ENCODE data around the gene CACNA2D4. TPM values are rescaled to one million over a fixed set of nuclear protein-coding genes. Genes with fewer than 3 reads are reported as not detected.

CACNA2D4 gene
- total and polyA plus RNA-seq, 2 of the 13 experiments (the other 11 are each of a cell fraction or from before 2014, with no cell fraction given) = 14.2 to 136 TPM

GRCh38 chr12:1882405-1882804 lies 36.0 kb downstream of the CACNA2D4 start:
- Histone ChIP-seq H3K4me3 (replicated peaks in 1 of 3; ENCODE audit: insufficient read depth in 1 of 3, low read depth in 2 of 3, low read length in 3 of 3) (no peak overlapping the region), H3K27me3 (ENCODE audit: control insufficient read depth in 1 of 2, insufficient read depth in 2 of 2, low read length in 2 of 2) (peaks cover 6 to 47% of the 10 kb centered on the region in 2 experiments), H3K36me3 (replicated peaks in 1 of 2; ENCODE audit: control insufficient read depth in 1 of 2, insufficient read depth in 2 of 2, low read length in 2 of 2) (no peaks in the 10 kb centered on the region), H3K4me1 (ENCODE audit: insufficient read depth, low read length) (peaks cover 40% of the 10 kb centered on the region), H2AFZ (ENCODE audit: low read length) (no peak overlapping the region), H3K9me3 (ENCODE audit: low read length) (no peaks in the 10 kb centered on the region), H3K79me2 (ENCODE audit: insufficient read depth, low read length) (no peaks in the 10 kb centered on the region), H3K27ac (ENCODE audit: extremely low read length, insufficient read depth, low read length) (no peak overlapping the region), H4K20me1 (ENCODE audit: insufficient read depth, low read length) (no peaks in the 10 kb centered on the region), H3K9ac (ENCODE audit: insufficient read depth, low read depth, low read length) (no peak overlapping the region), H3K4me2 (ENCODE audit: low read depth, low read length) (no peak overlapping the region)
- 29% methylated on average over 8 of the region's 8 CpGs for WGBS (ENCODE audit: low lambda C conversion rate)
- ChIA-PET POLR2A (no interaction called here), CTCF (ENCODE audit: low intra/inter-chr PET ratio, low total read pairs) (no interaction called here)
- in situ Hi-C loops (cut with HindIII; ENCODE audit: extremely low pct_ligation_motif_present, low pct_unique_long_range_greater_than_20kb) = no loop called here
- no peak for ATAC-seq
- intact Hi-C loops (cut with micrococcal nuclease; ENCODE audit: unreplicated experiment) = no loop called here
- no TSS peak for BruUV-seq (replicated peaks)
- FAIRE-seq = no peak
- TF ChIP-seq THAP9 (CRISPR knock-in tag; IDR thresholded peaks at IDR 0.05; ENCODE audit: borderline replicate concordance) = no peak
- TF ChIP-seq SP140L (CRISPR knock-in tag; IDR thresholded peaks at IDR 0.05; ENCODE audit: borderline replicate concordance) = no peak
- TF ChIP-seq JDP2 (CRISPR knock-in tag; IDR thresholded peaks at IDR 0.05; ENCODE audit: borderline replicate concordance) = no peak
- no peak for DNase-seq (ENCODE audit: low spot score)

DNA sequence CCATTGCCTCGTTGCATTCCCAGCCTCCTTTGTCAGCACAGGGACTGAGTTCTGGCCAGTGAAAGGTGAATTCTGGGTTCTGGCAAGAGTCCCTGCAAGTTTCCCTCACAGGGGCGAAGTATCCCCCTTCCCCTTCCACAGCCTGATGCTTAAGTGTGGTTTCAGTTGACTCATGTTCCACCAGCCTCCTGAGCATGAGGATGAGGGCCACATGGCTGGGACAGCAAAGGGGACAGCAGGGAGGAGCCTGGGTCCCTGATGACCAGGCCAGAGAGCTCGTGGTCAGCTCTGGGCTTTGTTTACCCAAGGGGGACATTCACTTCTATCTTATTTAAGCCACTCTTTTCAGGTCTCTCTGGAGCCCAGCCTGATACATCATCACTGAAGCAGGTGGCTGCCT lies 36.5 kb downstream of the CACNA2D4 start:
- no peak overlapping the region for H3K4me3 ChIP-seq (replicated peaks in 1 of 3; ENCODE audit: insufficient read depth in 1 of 3, low read depth in 2 of 3, low read length in 3 of 3)
- H3K9ac ChIP-seq (ENCODE audit: insufficient read depth, low read depth, low read length) = no peak overlapping the region
- no peak overlapping the region for H3K27ac ChIP-seq (ENCODE audit: extremely low read length, insufficient read depth, low read length)
- H3K36me3 ChIP-seq (replicated peaks in 1 of 2; ENCODE audit: control insufficient read depth in 1 of 2, insufficient read depth in 2 of 2, low read length in 2 of 2) = no peaks in the 10 kb centered on the region
- FAIRE-seq (no peak), DNase-seq (ENCODE audit: low spot score) (no peak), ATAC-seq (no peak)
- intact Hi-C loops (cut with micrococcal nuclease; ENCODE audit: unreplicated experiment) (no loop called here), in situ Hi-C loops (cut with HindIII; ENCODE audit: extremely low pct_ligation_motif_present, low pct_unique_long_range_greater_than_20kb) (no loop called here)
- H2AFZ ChIP-seq (ENCODE audit: low read length) = no peak overlapping the region
- H3K9me3 ChIP-seq (ENCODE audit: low read length) = no peaks in the 10 kb centered on the region
- no peaks in the 10 kb centered on the region for H3K79me2 ChIP-seq (ENCODE audit: insufficient read depth, low read length)
- no peaks in the 10 kb centered on the region for H4K20me1 ChIP-seq (ENCODE audit: insufficient read depth, low read length)
- peaks cover 6 to 46% of the 10 kb centered on the region in 2 experiments for H3K27me3 ChIP-seq (ENCODE audit: control insufficient read depth in 1 of 2, insufficient read depth in 2 of 2, low read length in 2 of 2)
- POLR2A ChIA-PET = no interaction called here
- TF ChIP-seq XBP1 (CRISPR knock-in tag; IDR thresholded peaks at IDR 0.05) (no peak), ZNF451 (CRISPR knock-in tag; IDR thresholded peaks at IDR 0.05) (no peak)
- H3K4me1 ChIP-seq (ENCODE audit: insufficient read depth, low read length) = peaks cover 45% of the 10 kb centered on the region
- no TSS peak for BruUV-seq (replicated peaks)
- WGBS (ENCODE audit: low lambda C conversion rate) = 0% methylated on average over 2 of the region's 3 CpGs
- H3K4me2 ChIP-seq (ENCODE audit: low read depth, low read length) = no peak overlapping the region
- CTCF ChIA-PET (ENCODE audit: low intra/inter-chr PET ratio, low total read pairs) = no interaction called here
